Right hindlimb (tissue), 1 donor: ENCODE data around the gene MGRN1.
A peak's percentile ranks its signal among the peaks of the same experiment; 100 is the strongest.

Experiments
- DNase-seq: peaks from one replicate; pipeline ENCODE4 v3.0.0-alpha.2; 2018

MGRN1 gene

GRCh38 chr16:4606354-4606753 is 18.3 kb upstream of the MGRN1 start:
- DNase-seq: no peak

GRCh38 chr16:4607841-4608703 is 16.6 kb upstream of the MGRN1 start:
- no peak for DNase-seq

GRCh38 chr16:4608704-4608980 is 16.0 kb upstream of the MGRN1 start:
- DNase-seq: no peak

GRCh38 chr16:4609200-4610010 is 15.2 kb upstream of the MGRN1 start:
- DNase-seq: no peak

GRCh38 chr16:4610011-4611005 is 14.3 kb upstream of the MGRN1 start:
- DNase-seq: no peak

- DNase-seq: no peak
Observed at GRCh38 chr16:4611337-4612021, 13.1 kb upstream of the MGRN1 start.

GRCh38 chr16:4612474-4612931 is 12.1 kb upstream of the MGRN1 start:
- DNase-seq: no peak

- no peak for DNase-seq
Observed at GRCh38 chr16:4612977-4613635, 11.5 kb upstream of the MGRN1 start.

GRCh38 chr16:4613636-4614570 is 10.7 kb upstream of the MGRN1 start:
- peak; percentile 59 for DNase-seq

GRCh38 chr16:4614571-4615383 is 9.8 kb upstream of the MGRN1 start, which contains the start of gene UBALD1:
UBALD1 (minus strand) TSS chr16:4614888; CDS start chr16:4614797, 91 bp downstream.
- peak; percentile 86 for DNase-seq

GRCh38 chr16:4615384-4616046 is 9.1 kb upstream of the MGRN1 start:
- peak; percentile 48 for DNase-seq

- peak; percentile 100 for DNase-seq
Observed at GRCh38 chr16:4616047-4616811, 8.4 kb upstream of the MGRN1 start.

GRCh38 chr16:4617880-4618279 is 6.7 kb upstream of the MGRN1 start:
- no peak for DNase-seq

- no peak for DNase-seq
Observed at GRCh38 chr16:4618645-4619418, 5.8 kb upstream of the MGRN1 start.

GRCh38 chr16:4623593-4623992 is 1.0 kb upstream of the MGRN1 start:
- no peak for DNase-seq

- peak; percentile 65 for DNase-seq
Observed at GRCh38 chr16:4624827-4625559, 367 bp downstream of the MGRN1 start.
